H54 (cell line): ENCODE measurements around the gene NACAD.

Experiments used
- DNase-seq: peaks from one replicate; pipeline ENCODE4 v3.0.0; 2011; ENCODE audit warnings: low spot score, mixed read lengths; ENCODE audit not compliant: insufficient read length
- FAIRE-seq: peaks from 3 replicates; lab custom pipeline; 2011; peaks lifted over from hg19 to GRCh38; lab: Jason Lieb, UNC
- POLR2A ChIP-seq: IDR thresholded peaks from 2 replicates; pipeline ENCODE4 v1.6.1; 2011; ENCODE audit warnings: low read depth, mild to moderate bottlenecking, low read length

Gene NACAD

DNA sequence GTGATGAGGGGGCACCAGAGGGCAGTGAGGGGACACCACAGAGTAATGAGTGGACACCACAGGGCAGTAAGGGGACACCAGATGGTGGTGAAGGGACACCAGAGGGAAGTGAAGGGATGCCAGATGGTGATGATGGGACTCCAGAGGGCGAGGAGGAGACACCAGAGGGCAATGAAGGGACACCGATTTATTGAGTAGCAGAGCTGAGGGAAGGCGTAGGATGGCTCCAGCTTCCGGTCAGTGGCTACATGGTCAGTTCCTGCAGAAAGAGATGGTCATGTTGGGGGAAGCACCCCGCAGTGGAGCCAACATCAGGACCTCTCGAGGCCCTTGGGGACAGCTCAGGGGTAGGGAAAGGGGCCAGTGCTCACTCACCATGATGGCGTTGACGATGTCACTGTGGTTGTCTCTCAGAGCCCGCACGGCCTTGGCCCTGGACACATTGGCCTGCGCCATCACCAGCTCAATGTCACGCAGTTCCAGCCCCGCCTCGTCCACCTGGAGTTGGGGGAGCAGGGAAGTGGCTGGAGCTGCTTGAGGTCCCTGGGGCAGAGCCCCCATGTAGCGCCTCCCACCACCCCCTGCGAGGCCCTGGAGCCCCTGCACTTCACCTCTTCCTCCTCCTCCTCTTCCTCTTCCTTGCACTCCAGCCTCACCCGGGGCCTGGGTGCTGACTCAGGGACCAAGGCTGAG is 8.4 kb downstream of the NACAD start:
- FAIRE-seq, result no peak
- no peak for TF ChIP-seq POLR2A
- no peak for DNase-seq

DNA sequence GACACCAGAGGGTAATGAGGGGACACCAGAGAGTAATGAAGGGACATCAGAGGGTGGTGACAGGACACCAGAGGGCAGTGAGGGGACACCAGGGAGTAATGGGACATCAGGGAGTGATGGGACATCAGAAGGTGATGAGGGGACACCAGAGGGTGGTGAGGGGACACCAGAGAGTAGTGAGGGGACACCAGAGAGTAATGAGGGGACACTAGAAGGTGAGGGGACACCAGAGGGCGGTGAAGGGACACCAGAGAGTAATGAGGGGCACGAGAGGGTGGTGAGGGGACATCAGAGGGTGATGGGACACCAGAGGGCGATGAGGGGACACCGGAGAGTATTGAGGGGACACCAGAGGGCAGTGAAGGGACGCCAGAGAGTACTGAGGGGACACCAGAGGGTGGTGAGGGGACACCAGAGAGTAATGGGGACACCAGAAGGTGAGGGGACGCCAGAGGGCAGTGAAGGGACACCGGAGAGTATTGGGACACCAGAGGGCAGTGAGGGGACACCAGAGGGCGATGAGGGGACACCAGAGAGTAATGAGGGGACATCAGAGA is 10.6 kb downstream of the NACAD start:
- TF ChIP-seq POLR2A, result no peak
- DNase-seq, result no peak
- FAIRE-seq, result no peak

DNA sequence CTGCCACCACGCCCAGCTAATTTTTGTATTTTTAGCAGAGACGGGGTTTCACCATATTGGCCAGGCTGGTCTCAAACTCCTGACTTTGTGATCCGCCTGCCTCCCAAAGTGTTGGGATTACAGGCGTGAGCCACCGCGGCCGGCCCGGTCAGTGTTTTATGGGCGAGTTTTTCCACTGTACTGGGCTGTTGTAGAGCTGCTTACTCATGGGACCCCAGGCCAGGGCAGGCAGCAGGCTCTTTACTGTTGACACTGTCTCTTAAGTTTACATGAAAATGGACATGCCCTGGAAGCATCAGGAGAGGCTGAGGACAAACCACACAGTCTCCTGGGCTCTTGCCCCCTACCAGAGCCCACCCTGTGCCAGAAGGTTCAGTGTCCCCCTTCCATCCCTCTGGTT is 11.2 kb downstream of the NACAD start:
- FAIRE-seq (no peak), DNase-seq (no peak)
- no peak for TF ChIP-seq POLR2A

DNA sequence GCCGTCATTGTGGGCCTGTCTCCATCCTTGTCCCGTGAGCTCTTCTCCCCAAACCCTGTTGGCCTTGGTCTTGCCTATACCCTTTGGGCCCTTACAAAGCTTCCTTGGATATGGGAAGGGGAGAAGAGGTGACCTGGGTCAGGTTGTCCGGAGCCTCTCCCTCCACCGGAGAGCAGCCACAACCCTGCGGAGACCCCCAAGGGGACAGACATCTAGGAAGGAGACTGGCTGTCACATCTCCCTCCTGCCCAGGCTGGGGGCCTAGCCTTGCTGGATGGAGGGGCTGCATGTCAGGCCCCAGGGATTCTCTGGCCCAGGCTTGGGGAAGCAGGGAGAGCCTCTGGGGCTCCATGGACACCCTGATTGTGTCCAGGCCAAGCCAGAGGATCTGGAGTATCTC is 11.8 kb downstream of the NACAD start:
- TF ChIP-seq POLR2A, result no peak
- FAIRE-seq (no peak), DNase-seq (no peak)

DNA sequence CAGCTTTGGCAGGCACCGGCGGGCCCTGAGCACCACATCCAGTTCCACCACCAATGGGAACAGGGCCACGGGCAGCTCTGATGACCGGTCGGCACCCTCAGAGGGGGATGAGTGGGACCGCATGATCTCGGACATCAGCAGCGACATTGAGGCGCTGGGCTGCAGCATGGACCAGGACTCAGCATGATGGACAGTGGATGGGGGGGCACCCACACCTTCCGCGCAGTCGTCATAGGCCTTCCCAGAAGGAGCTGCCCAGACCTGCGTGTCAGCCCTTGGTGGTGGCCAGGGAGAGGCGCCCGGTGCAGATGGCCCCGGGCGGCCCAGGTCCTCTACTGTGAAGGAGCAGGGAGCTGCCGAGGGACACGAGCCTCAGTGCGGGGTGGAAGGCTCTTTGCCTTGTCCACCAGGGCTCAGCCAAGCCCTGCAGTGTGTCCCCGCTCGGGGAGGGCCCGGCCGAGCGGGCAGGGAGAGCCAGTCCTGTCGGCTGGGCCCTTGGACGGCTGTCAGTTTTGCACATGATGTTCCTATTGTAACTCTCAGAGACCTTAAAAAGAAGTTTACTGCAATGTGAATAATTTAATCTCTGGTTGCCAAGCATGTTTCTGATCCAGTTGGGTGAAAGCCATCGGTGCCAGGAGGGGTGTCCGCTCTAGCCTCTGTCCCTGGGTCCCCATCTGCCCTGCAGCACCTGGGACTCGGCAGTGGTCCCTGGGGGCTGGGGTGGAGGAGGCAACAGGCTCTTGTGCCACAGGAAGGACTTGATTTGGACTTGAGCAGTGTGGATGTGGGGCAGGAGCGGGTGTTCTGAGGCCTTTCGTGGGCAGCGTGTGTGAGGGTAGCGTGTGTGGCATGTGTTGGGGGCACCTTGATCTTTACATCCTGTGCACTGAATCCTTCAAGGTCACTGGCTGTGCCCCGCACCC is 12.6 kb downstream of the NACAD start:
- TF ChIP-seq POLR2A, result no peak
- FAIRE-seq (no peak), DNase-seq (no peak)

DNA sequence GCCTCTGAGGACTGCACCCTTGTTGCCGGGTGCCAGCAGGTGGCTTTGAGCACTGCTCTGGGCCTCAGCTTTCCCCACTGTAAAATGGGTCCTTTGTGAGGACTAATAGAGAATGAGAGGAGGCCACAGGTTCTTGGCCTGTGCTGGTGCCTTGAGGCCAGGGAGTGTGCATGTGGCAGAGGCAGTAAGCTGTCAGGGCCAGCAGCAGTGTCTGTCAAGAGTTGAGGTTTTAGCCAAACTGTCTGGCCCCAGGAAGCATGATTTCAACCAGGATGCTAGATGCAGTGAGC is 13.5 kb downstream of the NACAD start:
- TF ChIP-seq POLR2A, result no peak
- FAIRE-seq (no peak), DNase-seq (no peak)

DNA sequence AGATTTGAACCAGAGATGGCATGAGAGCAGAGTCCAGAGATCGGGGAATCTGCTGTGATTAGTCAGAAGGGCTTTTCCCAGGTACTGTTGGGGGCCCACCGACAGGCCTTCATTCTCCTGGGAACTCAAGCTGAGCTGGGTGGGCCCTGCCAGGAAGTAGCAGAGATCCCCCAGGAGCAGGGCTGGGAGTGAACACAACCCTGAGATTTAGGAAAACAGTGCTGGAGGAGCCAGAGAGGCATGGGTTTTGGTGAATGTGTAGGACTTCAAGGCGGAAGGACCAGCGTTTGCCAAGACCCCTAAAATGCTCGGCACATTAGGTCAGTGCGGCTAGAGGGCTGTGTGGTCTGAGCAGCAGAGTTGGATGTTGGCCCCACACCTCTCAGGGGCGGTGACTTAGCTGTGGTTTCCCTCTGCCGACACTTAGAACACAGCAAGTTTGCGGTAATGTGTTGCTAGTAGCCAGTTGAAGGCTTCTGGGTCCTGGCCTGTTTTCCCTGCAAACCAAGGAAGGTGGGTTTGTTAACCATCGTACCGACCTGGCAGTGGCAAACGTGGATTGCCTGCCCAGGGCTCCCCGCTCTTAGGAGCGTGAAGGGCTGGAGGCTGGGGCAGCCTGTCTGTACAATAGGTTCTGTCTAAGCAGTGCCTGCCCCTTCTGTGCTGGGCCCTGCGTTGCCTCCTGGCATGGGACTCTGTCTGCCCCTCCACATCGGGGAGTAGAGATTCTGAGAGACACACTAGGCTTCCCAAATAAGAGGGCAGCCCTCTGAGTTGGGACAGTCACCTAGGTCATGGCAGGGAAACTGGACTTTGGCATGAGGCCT is 14.0 kb downstream of the NACAD start:
- TF ChIP-seq POLR2A, result no peak
- no peak for FAIRE-seq
- no peak for DNase-seq

DNA sequence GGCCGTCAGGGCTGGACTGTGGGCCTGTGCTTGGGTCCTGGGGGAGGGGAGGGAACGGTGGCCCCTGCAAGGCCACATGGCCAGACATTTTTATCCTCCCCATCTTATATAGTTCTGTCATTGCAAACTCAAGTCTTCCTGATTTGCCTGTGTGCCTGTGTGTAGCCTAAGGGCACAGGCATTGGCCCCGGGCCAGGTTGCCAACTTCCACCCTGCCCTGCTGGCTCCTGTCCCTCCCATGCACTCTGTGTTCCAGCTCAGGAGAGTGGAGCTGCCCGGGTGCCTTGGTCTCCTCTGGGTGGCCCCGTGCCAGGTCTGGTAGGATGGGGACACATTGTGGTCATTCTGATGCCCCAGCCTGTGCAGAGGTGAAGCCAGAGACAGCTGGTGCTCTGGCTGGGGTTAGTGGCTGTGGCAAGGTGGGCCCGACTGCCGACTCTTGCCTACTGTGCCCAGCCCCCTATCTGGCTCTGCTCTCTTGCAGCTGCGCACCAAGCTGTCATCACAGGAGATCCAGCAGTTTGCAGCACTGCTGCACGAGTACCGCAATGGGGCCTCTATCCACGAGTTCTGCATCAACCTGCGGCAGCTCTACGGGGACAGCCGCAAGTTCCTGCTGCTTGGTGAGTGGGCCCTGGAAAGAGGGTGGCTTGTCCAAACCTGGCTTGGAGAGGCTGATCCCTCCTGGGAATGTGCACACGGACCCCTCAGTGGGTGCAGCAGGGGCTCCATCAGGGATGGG is 14.8 kb downstream of the NACAD start:
- no peak for TF ChIP-seq POLR2A
- no peak for FAIRE-seq
- DNase-seq, result no peak

DNA sequence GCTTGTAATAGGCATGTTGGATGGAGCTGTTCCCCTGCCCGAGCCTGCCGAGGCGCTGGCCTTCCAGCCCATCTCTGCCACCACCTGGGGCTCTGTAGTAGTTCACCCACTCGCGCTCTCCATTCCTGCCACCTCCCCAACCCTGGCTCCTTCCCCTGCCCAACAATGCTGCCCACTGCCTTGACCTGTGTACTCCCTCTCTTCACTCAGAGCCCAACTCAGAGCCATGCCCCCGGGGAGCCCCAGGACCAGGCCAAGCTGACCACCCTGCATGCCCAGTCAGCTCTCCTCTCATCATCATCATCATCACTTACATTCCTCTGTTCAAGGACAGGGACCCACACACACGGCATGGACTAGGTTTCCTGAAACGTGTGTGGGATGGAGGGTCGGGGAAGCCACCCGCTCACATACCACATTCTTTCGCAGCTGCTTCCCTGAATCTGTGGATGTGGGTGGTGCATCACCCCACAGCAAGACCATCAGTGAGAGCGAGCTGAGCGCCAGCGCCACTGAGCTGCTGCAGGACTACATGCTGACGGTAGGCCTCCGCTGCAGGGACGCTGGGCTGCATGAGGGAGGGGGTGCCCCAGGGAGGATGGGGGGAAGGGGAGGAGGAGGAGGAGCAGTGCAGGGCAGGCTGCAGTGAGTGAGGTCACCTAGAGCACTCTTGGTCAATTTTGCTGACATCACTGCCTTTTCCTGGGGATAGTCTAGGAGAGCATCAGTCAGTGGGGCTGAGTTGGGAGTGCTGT is 15.6 kb downstream of the NACAD start:
- DNase-seq, result no peak
- no peak for FAIRE-seq
- TF ChIP-seq POLR2A, result no peak

DNA sequence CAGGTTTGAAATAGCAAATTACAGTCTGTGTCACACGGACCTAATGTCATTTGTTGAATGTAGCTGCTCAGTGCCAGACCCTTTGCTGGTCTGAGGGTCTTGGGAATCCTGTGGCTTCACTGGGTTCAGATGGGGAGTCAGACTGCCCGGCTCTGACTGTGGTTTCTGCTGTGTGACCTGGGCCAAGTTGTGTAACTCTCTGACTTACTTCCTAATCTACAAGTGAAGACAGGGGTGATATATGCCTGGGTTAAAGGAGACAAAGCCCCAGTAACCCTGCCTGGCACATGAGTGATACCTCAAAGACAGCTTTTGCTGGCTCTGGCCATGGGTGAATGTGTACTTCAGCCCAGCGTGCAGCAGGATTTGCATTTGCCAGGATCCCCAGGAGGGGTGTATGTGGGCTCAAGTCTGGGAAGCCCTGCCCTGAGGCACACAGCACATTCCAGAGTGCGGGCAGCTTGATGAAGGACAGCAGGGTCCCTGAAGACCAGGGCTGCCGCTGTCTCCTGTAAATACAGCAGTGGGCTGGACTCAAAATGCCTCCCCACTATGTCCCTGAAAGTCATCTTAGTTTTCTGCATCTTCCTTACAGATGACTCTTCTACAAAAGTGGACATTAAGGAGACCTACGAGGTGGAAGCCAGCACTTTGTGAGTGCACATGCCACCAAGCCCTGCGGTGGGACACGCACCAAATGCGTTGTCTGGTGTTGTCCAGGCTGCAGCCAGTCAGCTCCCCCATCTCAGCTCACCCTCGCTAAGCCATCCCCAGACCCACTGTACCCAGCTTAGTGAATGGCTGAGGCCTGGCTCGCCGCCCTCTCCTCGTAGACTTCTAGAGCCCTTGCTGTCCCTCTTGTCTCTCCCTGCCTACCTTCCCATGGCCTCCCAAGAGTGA is 16.4 kb downstream of the NACAD start:
- DNase-seq (no peak), FAIRE-seq (no peak)
- no peak for TF ChIP-seq POLR2A

DNA sequence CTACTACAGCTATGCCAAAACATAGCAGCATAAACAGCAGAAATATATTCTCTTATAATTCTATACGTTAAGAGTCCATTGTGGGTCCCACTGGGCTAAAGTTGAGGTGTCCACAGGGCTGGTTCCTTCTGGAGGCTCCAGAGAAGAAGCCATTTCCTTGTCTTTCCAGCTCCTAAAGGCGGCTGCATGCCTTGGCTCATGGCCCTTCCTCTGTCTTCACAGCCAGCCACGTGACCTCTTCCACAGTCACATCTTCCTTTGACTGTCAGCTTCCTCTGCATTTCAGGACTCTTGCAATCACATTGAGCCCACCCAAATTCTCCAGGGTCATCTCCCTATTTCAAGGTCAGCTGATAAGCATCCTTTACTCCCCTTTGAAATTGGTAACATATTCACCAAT is 17.2 kb downstream of the NACAD start:
- no peak for DNase-seq
- no peak for FAIRE-seq
- no peak for TF ChIP-seq POLR2A

DNA sequence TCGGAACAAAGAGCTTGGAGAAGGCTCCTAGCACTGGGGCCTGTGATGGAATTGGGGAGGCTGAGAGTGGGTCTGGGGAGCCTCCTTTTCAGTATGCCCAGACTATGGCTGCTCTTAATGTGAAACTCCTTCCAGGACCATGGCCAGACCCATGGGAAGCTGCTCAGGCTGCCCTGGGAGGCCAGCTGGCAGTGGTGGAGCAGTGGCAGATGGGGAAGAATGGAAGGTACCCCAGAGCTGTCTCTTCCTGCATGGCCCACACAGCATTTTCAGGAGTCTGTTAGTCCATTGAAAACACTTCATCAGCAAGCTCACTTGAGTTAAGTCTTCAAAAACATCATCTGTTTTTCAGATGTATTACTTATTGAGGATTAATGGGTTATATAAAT is 18.5 kb downstream of the NACAD start:
- no peak for TF ChIP-seq POLR2A
- FAIRE-seq, result no peak
- no peak for DNase-seq
